Pancreas (tissue), 10 donors: ENCODE data around the gene ZNG1B. TPM values are rescaled to one million over a fixed set of nuclear protein-coding genes. Genes with fewer than 3 reads are reported as not detected.
"Not testable (repeated sequence)": the region's sequence is repeated elsewhere in the genome, so short reads cannot be mapped to it uniquely, and the experiment has no call there.

Source experiments
- ATAC-seq, 4 donors: fragments of 200-7000 bp; cut with Tn5 transposase; one replicate each; pipeline versions ENCODE4 v1.8.0 to v1.9.1; 2020; ENCODE audit warnings: mild to moderate bottlenecking in 4 of 4, moderate library complexity in 4 of 4
- DNase-seq, 6 donors: peaks; one replicate each; pipeline ENCODE4 v3.0.0-alpha.2; 2020
- FAIRE-seq: peaks from 2 replicates; lab custom pipeline; 2012; peaks lifted over from hg19 to GRCh38; lab: Jason Lieb, UNC
- H3K27ac ChIP-seq, 4 donors: fragments of 200-600 bp; sonication (generic); 1 replicate in 3 of 4; 2 replicates in 1 of 4; pipeline versions ENCODE4 v1.5.0 to v1.8.0; 2020
- H3K27me3 ChIP-seq, 4 donors: fragments of 200-600 bp; one replicate each; pipeline ENCODE4 v1.8.0; 2021
- H3K36me3 ChIP-seq, 3 donors: fragments of 200-600 bp; sonication (generic) in 1 of 3; one replicate each; pipeline versions ENCODE4 v1.5.0 to v1.8.0; 2020 to 2021
- H3K4me1 ChIP-seq, 3 donors: fragments of 200-600 bp; one replicate each; pipeline ENCODE4 v1.8.0; 2021
- H3K4me3 ChIP-seq, 4 donors: fragments of 200-600 bp; sonication (generic) in 2 of 4; one replicate each; pipeline versions ENCODE4 v1.5.0 to v1.8.0; 2020 to 2021
- H3K9me3 ChIP-seq, 4 donors: fragments of 200-600 bp; one replicate each; pipeline ENCODE4 v1.8.0; 2021
- CTCF ChIP-seq, 4 donors: fragments of 200-600 bp; sonication (generic) in 3 of 4; IDR thresholded peaks; one replicate each; pipeline versions ENCODE4 v1.5.0 to v1.8.0; 2021; ENCODE audit warnings: antibody characterized with exemption in 4 of 4
- WGBS, 2 donors: extraction: QIAGEN DNeasy Blood & Tissue Kit; methylation state at CpG; one replicate each; pipeline ENCODE4 v1.1.7; 2013; 5-methylcytosine and 5-hydroxymethylcytosine counted together
- intact Hi-C, 3 donors: fragments of 100-400 bp; cut with DNase I; formaldehyde crosslinking; loops; one replicate each; pipeline versions ENCODE4 v1.11.1 to v1.14.2; 2022
- polyA plus RNA-seq, 2 donors: library from polyadenylated mRNA; stranded (reverse); fragments of 200-250 nt; gene quantifications; one replicate each; pipeline ENCODE4 v1.2.3, GENCODE V29; 2013
- total RNA-seq, 6 donors: library from RNA; stranded (reverse); fragmentation: NEBNext Ultra II Directional in 4 of 6; extraction: Animal tissue kit (Norgen Biotek cat#: 25700) in 4 of 6; gene quantifications; one replicate each; pipeline versions ENCODE4 v1.2.1 to v1.2.4, GENCODE V29; 2021 to 2023
- donor health status: healthy with polysubstance abuse.
- donor health status: DM: no; HTN: no; CAD: no; lungs with moderate emphysema.
- donor health status: DM: no; HTN: no; CAD: no.
- donor health status: control.
- donor health status: control.
- donor health status: Bipolar disorder and iron deficiency.
- donor health status: DM: yes; HTN: yes; CAD: no.
- donor health status: DM: no; HTN: no; CAD: no.
- donor health status: DM: no; HTN: no; CAD: no.
- donor health status: DM: yes; HTN: yes; CAD: no.

ZNG1B gene
- 10 to 100 TPM; 13.0 to 19.5 (median 16.7) TPM for total RNA-seq
- 10 to 100 TPM; 21.8 to 31.5 TPM for polyA plus RNA-seq

DNA sequence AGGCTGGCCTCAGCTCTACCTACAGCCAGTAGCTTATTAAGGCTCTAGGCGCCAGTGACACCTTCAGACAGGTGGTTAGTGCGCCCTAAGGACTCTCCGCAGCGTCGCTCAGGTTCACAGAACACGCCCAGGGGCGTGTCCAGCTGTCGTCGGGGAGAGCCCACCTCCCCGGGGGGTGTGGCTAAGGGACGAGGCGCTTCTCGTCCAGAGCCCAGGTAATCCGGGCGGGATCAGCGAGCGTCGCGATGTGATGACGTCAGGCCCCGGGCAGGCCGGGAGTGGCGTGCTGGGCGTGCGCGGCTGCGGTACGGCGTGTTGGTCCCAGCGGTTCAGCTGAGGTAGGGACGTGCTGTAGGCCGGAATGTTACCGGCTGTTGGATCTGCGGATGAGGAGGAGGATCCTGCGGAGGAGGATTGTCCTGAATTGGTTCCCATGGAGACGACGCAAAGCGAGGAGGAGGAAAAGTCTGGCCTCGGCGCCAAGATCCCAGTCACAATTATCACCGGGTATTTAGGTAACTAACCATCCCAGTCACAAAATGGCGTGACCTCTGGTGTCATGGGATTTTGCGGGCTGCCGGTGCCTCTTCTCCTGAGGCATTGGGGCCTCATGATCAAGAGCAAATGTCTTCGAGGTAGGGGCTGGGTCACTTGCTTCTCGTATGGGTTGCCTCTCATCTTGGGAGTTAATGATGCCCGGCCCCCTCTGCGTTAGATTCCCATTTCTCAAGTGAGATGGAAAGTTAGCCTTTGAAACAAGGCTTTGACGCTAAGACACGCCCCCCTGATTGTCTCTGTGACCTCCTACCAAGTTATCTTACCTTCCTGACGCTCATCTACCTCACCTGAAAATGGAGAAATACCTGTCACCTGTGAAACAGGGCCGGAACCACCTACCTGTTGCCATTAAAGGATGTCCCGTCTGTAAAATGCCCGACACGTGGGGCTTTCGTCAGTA lies at the start of gene ZNG1B:
TSS of gene ZNG1B (plus strand) at position 184 of the 958 bp plus-strand sequence. CDS start at position 362, 178 bp downstream.
- FAIRE-seq, H3K27me3 ChIP-seq, ATAC-seq, H3K9me3 ChIP-seq, intact Hi-C loops, H3K4me1 ChIP-seq, H3K36me3 ChIP-seq: not testable (repeated sequence)
- 0 to 1% methylated on average over 30 to 41 of the region's 56 CpGs for WGBS, 2 donors
- Histone ChIP-seq H3K4me3 (peak within 1 kb of the TSS; percentile 20 to 54 (median 40)), H3K27ac (peak within 1 kb of the TSS in 3 of 4 donors; percentile 51 to 67 (median 60))
- DNase-seq, result peak; percentile 70 to 93 (median 86)

GRCh38 chr2:113390124-113390849 lies 47.2 kb upstream of the ZNG1B start:
- DNase-seq, result peak in 4 of 6 donors; percentile 33 to 74 (median 54)
- intact Hi-C loops, result no loop called here
- ATAC-seq, result peak; percentile 92 to 99 (median 96)
- no peaks in the 10 kb centered on the region for H3K9me3 ChIP-seq
- H3K4me3 ChIP-seq, result no peak overlapping the region
- peak; percentile 89 to 98 (median 91) for TF ChIP-seq CTCF (IDR thresholded peaks at IDR 0.05)
- no peaks in the 10 kb centered on the region for H3K27me3 ChIP-seq
- 11 to 17% methylated on average over 11 of the region's 11 CpGs for WGBS, 2 donors
- peak; percentile 82 for FAIRE-seq
- no peaks in the 10 kb centered on the region for H3K36me3 ChIP-seq
- H3K4me1 ChIP-seq, result no peaks in the 10 kb centered on the region
- H3K27ac ChIP-seq, result no peak overlapping the region

DNA sequence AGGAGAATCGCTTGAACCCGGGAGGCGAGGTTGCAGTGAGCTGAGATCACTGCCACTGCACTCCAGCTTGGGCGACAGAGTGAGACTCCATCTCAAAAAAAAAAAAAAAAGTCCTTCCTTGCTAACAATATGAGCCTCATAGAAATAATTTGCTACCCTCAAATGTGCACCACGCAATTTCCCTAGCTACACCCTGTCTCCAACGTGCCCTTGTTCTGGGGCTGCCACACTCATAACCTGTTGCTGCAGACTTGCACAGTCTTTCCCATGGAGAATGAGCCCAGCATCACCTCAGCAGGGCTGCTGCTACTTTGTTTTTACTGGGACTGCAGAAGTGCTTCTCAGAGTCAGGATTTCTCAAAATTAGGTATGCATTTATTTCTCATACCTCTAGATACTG lies 46.4 kb upstream of the ZNG1B start:
- no peak overlapping the region for H3K27ac ChIP-seq
- 70 to 81% methylated on average over 6 of the region's 6 CpGs for WGBS, 2 donors
- FAIRE-seq, result no peak
- H3K9me3 ChIP-seq, result no peaks in the 10 kb centered on the region
- H3K36me3 ChIP-seq, result no peaks in the 10 kb centered on the region
- DNase-seq, result no peak
- TF ChIP-seq CTCF (IDR thresholded peaks at IDR 0.05), result no peak
- intact Hi-C loops, result no loop called here
- no peaks in the 10 kb centered on the region for H3K27me3 ChIP-seq
- no peak overlapping the region for H3K4me3 ChIP-seq
- no peaks in the 10 kb centered on the region for H3K4me1 ChIP-seq
- peak in 1 of 4 donors; percentile 18 for ATAC-seq

GRCh38 chr2:113406114-113406513 lies 31.4 kb upstream of the ZNG1B start:
- intact Hi-C loops, result no loop called here
- no peak for FAIRE-seq
- no peak for ATAC-seq

More at GRCh38 chr2:113406114-113406513, 31.4 kb upstream of the ZNG1B start:
- Histone ChIP-seq H3K4me1 (no peaks in the 10 kb centered on the region), H3K27me3 (no peaks in the 10 kb centered on the region), H3K9me3 (no peaks in the 10 kb centered on the region), H3K27ac (no peak overlapping the region), H3K4me3 (no peak overlapping the region), H3K36me3 (no peaks in the 10 kb centered on the region)
- WGBS, 2 donors, result 36 to 43% methylated on average over 5 of the region's 5 CpGs
- no peak for TF ChIP-seq CTCF (IDR thresholded peaks at IDR 0.05)
- no peak for DNase-seq
